B cell (primary cell): ENCODE data around the gene CTNNA2. TPM values are rescaled to one million over a fixed set of nuclear protein-coding genes. Genes with fewer than 3 reads are reported as not detected.

Experiments used
- ATAC-seq: fragments of 200-7000 bp; cut with Tn5 transposase; one replicate; pipeline ENCODE4 v1.10.0; 2021; ENCODE audit warnings: low read depth, mild to moderate bottlenecking, moderate number of reproducible peaks, moderate library complexity
- CTCF ChIA-PET: fragments of 350-600 bp; sonication (Branson Sonifier 250); formaldehyde crosslinking; loops from one replicate; lab custom pipeline; 2021; ENCODE audit warnings: antibody characterized with exemption, inconsistent platforms; lab: Charles Lee
- POLR2A ChIA-PET: fragments of 350-600 bp; sonication (Branson Sonifier 250); formaldehyde crosslinking; loops from one replicate; lab custom pipeline; 2021; ENCODE audit warnings: antibody characterized with exemption; lab: Charles Lee
- DNase-seq: peaks from one replicate; pipeline ENCODE4 v3.0.0; 2013
- H2AFZ ChIP-seq: 2 replicates; pipeline ENCODE4 v1.6.1; 2012; ENCODE audit warnings: mild to moderate bottlenecking, low read depth, low read length; ENCODE audit not compliant: insufficient read depth, poor library complexity, severe bottlenecking
- H3K27ac ChIP-seq, 2 donors: 1 replicate in 1 of 2; 2 replicates in 1 of 2; pipeline ENCODE4 v1.5.1; 2012 to 2013; ENCODE audit warnings: low read length in 2 of 2, mild to moderate bottlenecking in 2 of 2, moderate library complexity in 1 of 2
- H3K27me3 ChIP-seq, 4 experiments: fragments of 200-600 bp in 1 of 4; sonication (generic) in 1 of 4; replicated peaks in 1 of 4; 1 replicate in 2 of 4; 2 replicates in 2 of 4; pipeline versions ENCODE4 v1.6.1 to v1.7.0; 2013 to 2016; ENCODE audit warnings: low read length in 3 of 4, mild to moderate bottlenecking in 2 of 4, mixed read lengths in 1 of 4, moderate library complexity in 1 of 4; ENCODE audit not compliant: insufficient read depth in 4 of 4, control insufficient read depth in 3 of 4; ENCODE audit errors: control extremely low read depth in 1 of 4
- H3K36me3 ChIP-seq, 2 experiments: replicated peaks in 1 of 2; 1 replicate in 1 of 2; 2 replicates in 1 of 2; pipeline versions ENCODE4 v1.6.1 to v1.7.1; 2013; ENCODE audit warnings: low read length in 1 of 2; ENCODE audit not compliant: insufficient read depth in 2 of 2, control insufficient read depth in 1 of 2; ENCODE audit errors: control extremely low read depth in 1 of 2, extremely low read depth in 1 of 2
- H3K4me1 ChIP-seq, 2 donors: fragments of 200-600 bp in 1 of 2; sonication (generic) in 1 of 2; 1 replicate in 1 of 2; 2 replicates in 1 of 2; pipeline versions ENCODE4 v1.5.1 to v1.6.1; 2013 to 2017; ENCODE audit warnings: low read length in 2 of 2; ENCODE audit not compliant: control insufficient read depth in 2 of 2, insufficient read depth in 2 of 2
- H3K4me2 ChIP-seq: replicated peaks from 2 replicates; pipeline ENCODE3; 2012; ENCODE audit warnings: mild to moderate bottlenecking, low read depth, low read length; ENCODE audit not compliant: poor library complexity, severe bottlenecking
- H3K4me3 ChIP-seq, 5 experiments: fragments of 200-600 bp in 1 of 5; sonication (generic) in 1 of 5; 1 replicate in 3 of 5; 2 replicates in 2 of 5; pipeline versions ENCODE4 v1.5.1 to v1.7.0; 2011 to 2016; ENCODE audit warnings: low read length in 4 of 5, mild to moderate bottlenecking in 4 of 5, low read depth in 2 of 5, control low read depth in 1 of 5, moderate library complexity in 1 of 5; ENCODE audit not compliant: insufficient read depth in 1 of 5; ENCODE audit errors: control extremely low read depth in 1 of 5, extremely low read depth in 1 of 5
- H3K79me2 ChIP-seq: fragments of 200-600 bp; sonication (generic); one replicate; pipeline ENCODE4 v1.6.0; 2016; ENCODE audit warnings: low read length; ENCODE audit not compliant: control insufficient read depth, insufficient read depth
- H3K9ac ChIP-seq: fragments of 200-600 bp; sonication (generic); 2 replicates; pipeline ENCODE4 v1.6.1; 2017; ENCODE audit warnings: mild to moderate bottlenecking, low read length, moderate library complexity
- H3K9me3 ChIP-seq, 3 donors: one replicate each; pipeline versions ENCODE4 v1.6.1 to v1.7.1; 2013; ENCODE audit warnings: low read length in 2 of 3; ENCODE audit not compliant: control insufficient read depth in 2 of 3, insufficient read depth in 1 of 3; ENCODE audit errors: control extremely low read depth in 1 of 3
- H4K20me1 ChIP-seq: 2 replicates; pipeline ENCODE4 v1.6.0; 2012; ENCODE audit warnings: mild to moderate bottlenecking, low read length; ENCODE audit not compliant: insufficient read depth, control insufficient read depth, poor library complexity, severe bottlenecking
- H3K27ac Mint-ChIP-seq: one replicate; pipeline ENCODE4 v1.8.0; 2021; ENCODE audit warnings: mixed read lengths
- H3K27me3 Mint-ChIP-seq: one replicate; pipeline ENCODE4 v1.8.0; 2021; ENCODE audit warnings: mixed read lengths
- H3K4me1 Mint-ChIP-seq: one replicate; pipeline ENCODE4 v1.8.0; 2021; ENCODE audit warnings: mixed read lengths
- H3K4me3 Mint-ChIP-seq: one replicate; pipeline ENCODE4 v1.8.0; 2021; ENCODE audit warnings: mixed read lengths
- H3K9me3 Mint-ChIP-seq: one replicate; pipeline ENCODE4 v1.8.0; 2022; ENCODE audit warnings: mixed read lengths; ENCODE audit not compliant: insufficient read depth
- EZH2 ChIP-seq: IDR thresholded peaks from 2 replicates; pipeline ENCODE4 v1.6.1; 2012; ENCODE audit warnings: borderline replicate concordance, low read depth, mild to moderate bottlenecking, moderate library complexity, low read length; ENCODE audit not compliant: insufficient read depth, poor library complexity, severe bottlenecking
- WGBS: methylation state at CpG from one replicate; pipeline ENCODE4 v1.1.5; 2013; ENCODE audit warnings: missing lambda C conversion rate; ENCODE audit not compliant: insufficient coverage; 5-methylcytosine and 5-hydroxymethylcytosine counted together
- intact Hi-C: fragments of 100-400 bp; cut with micrococcal nuclease; formaldehyde crosslinking; loops from one replicate; pipeline ENCODE4 v1.10.0; 2022
- polyA plus RNA-seq: library from polyadenylated mRNA; depleted of rRNA; stranded (reverse); fragments of >200 nt; gene quantifications from 2 replicates; pipeline ENCODE4 v1.2.3, GENCODE V29; 2012
- total RNA-seq, 2 donors: library from RNA; stranded (reverse); fragments of 120-200 nt in 1 of 2; gene quantifications; 1 replicate in 1 of 2; 2 replicates in 1 of 2; pipeline versions ENCODE4 v1.2.3 to v1.2.4, GENCODE V29; 2013 to 2022
- TF ChIP-seq, protein P1 (sequence below): fragments of 200-600 bp; IDR thresholded peaks from one replicate; pipeline ENCODE4 v1.8.0; 2022; ENCODE audit warnings: antibody characterized with exemption, mild to moderate bottlenecking

The CTNNA2 gene
- total and polyA plus RNA-seq, 2 donors (not counting 1 experiment from before 2014, with no cell fraction given) = not detected

DNA sequence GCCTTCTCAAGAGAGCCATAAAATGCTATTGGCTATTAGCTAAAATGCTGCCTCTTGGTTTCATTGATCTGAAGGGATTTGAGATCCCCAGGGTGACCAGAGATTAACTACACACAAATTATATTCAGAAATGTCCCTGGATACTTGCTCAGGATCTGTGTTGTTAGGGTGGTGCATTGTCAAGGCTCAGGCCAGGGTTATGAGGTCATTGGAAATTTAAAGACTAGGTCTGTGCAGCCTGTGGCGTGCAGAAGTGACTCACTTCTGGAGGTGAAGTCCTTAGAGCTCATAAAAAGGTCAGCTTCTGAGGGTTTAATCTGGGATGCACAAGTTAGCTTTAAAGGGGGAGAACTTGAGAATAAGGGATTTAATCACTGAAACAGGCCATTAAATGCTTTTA lies 768.2 kb downstream of the CTNNA2 start:
- intact Hi-C loops = no loop called here
- H3K27me3 Mint-ChIP-seq = no peaks in the 10 kb centered on the region
- DNase-seq = no peak
- Histone ChIP-seq H3K4me1 (no peaks in the 10 kb centered on the region), H3K4me3 (no peak overlapping the region), H3K27me3 (no peaks in the 10 kb centered on the region), H2AFZ (no peak overlapping the region), H3K9me3 (no peaks in the 10 kb centered on the region), H3K36me3 (no peaks in the 10 kb centered on the region), H4K20me1 (no peaks in the 10 kb centered on the region), H3K9ac (no peak overlapping the region), H3K79me2 (no peaks in the 10 kb centered on the region), H3K27ac (no peak overlapping the region), H3K4me2 (no peak overlapping the region)
- H3K9me3 Mint-ChIP-seq = no peaks in the 10 kb centered on the region
- WGBS = no CpG with 5 or more reads among the region's 1 CpG
- ATAC-seq = no peak
- TF ChIP-seq EZH2 = no peak
- TF ChIP-seq, protein P1, sequence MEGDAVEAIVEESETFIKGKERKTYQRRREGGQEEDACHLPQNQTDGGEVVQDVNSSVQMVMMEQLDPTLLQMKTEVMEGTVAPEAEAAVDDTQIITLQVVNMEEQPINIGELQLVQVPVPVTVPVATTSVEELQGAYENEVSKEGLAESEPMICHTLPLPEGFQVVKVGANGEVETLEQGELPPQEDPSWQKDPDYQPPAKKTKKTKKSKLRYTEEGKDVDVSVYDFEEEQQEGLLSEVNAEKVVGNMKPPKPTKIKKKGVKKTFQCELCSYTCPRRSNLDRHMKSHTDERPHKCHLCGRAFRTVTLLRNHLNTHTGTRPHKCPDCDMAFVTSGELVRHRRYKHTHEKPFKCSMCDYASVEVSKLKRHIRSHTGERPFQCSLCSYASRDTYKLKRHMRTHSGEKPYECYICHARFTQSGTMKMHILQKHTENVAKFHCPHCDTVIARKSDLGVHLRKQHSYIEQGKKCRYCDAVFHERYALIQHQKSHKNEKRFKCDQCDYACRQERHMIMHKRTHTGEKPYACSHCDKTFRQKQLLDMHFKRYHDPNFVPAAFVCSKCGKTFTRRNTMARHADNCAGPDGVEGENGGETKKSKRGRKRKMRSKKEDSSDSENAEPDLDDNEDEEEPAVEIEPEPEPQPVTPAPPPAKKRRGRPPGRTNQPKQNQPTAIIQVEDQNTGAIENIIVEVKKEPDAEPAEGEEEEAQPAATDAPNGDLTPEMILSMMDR = no peak
- no peaks in the 10 kb centered on the region for H3K4me1 Mint-ChIP-seq
- CTCF ChIA-PET = no interaction called here
- no peak overlapping the region for H3K27ac Mint-ChIP-seq
- POLR2A ChIA-PET = no interaction called here
- no peak overlapping the region for H3K4me3 Mint-ChIP-seq

- Mint-ChIP-seq H3K4me3 (no peak overlapping the region), H3K4me1 (no peaks in the 10 kb centered on the region), H3K27ac (no peak overlapping the region), H3K27me3 (no peaks in the 10 kb centered on the region), H3K9me3 (peaks cover 5% of the 10 kb centered on the region)
- Histone ChIP-seq H3K36me3 (no peaks in the 10 kb centered on the region), H3K9ac (no peak overlapping the region), H3K4me1 (no peaks in the 10 kb centered on the region), H3K79me2 (no peaks in the 10 kb centered on the region), H3K4me3 (no peak overlapping the region), H2AFZ (no peak overlapping the region), H3K27me3 (no peaks in the 10 kb centered on the region), H4K20me1 (no peaks in the 10 kb centered on the region), H3K9me3 (no peaks in the 10 kb centered on the region), H3K27ac (no peak overlapping the region), H3K4me2 (no peak overlapping the region)
- TF ChIP-seq, protein P1 = no peak
- TF ChIP-seq EZH2 = no peak
- ATAC-seq (no peak), DNase-seq (no peak)
- intact Hi-C loops = no loop called here
- WGBS = 72% methylated on average over 3 of the region's 5 CpGs
- ChIA-PET CTCF (no interaction called here), POLR2A (no interaction called here)
These were observed 775.7 kb downstream of the CTNNA2 start for GRCh38 chr2:80288576-80288975.
